ENCODE results near the gene RNF181.

GRCh38 chr2:85589982-85590791 lies 5.4 kb upstream of the RNF181 start:
- no peak for TF ChIP-seq TCF7L2 (IDR thresholded peaks at IDR 0.05; ENCODE audit: low read depth, low read length)
- TF ChIP-seq, protein P1, sequence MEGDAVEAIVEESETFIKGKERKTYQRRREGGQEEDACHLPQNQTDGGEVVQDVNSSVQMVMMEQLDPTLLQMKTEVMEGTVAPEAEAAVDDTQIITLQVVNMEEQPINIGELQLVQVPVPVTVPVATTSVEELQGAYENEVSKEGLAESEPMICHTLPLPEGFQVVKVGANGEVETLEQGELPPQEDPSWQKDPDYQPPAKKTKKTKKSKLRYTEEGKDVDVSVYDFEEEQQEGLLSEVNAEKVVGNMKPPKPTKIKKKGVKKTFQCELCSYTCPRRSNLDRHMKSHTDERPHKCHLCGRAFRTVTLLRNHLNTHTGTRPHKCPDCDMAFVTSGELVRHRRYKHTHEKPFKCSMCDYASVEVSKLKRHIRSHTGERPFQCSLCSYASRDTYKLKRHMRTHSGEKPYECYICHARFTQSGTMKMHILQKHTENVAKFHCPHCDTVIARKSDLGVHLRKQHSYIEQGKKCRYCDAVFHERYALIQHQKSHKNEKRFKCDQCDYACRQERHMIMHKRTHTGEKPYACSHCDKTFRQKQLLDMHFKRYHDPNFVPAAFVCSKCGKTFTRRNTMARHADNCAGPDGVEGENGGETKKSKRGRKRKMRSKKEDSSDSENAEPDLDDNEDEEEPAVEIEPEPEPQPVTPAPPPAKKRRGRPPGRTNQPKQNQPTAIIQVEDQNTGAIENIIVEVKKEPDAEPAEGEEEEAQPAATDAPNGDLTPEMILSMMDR (IDR thresholded peaks at IDR 0.05): no peak

All from Panc1 (cell line).